GM12872 (cell line): Measurements from ENCODE around the gene SYCN.

Source experiments
- TF ChIP-seq, protein P1 (sequence below): IDR thresholded peaks from 3 replicates; pipeline ENCODE4 v1.5.1; 2011; ENCODE audit warnings: low read depth, mild to moderate bottlenecking, low read length, moderate library complexity; ENCODE audit not compliant: insufficient read depth

Gene SYCN

DNA sequence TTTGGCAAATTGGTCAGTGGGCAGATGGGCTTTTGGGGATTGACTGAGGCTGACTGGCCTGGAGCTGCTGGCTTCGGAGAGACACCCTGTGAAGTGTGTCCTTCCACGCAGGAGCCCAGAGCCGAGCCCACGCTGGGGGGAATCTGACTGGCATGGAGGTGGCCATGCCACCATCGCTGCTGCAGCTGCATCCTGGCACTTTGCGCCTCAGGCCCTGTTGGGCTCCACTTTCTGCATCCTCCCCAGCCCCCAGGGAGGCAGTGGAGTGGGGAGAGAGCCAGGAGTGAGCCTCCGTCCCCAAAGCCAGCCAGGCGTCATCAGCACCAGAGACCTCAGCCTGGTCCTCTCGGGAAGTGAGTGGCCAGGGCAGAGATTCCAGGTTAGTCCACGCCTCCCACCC, 24.3 kb downstream of the SYCN start:
- TF ChIP-seq, protein P1, sequence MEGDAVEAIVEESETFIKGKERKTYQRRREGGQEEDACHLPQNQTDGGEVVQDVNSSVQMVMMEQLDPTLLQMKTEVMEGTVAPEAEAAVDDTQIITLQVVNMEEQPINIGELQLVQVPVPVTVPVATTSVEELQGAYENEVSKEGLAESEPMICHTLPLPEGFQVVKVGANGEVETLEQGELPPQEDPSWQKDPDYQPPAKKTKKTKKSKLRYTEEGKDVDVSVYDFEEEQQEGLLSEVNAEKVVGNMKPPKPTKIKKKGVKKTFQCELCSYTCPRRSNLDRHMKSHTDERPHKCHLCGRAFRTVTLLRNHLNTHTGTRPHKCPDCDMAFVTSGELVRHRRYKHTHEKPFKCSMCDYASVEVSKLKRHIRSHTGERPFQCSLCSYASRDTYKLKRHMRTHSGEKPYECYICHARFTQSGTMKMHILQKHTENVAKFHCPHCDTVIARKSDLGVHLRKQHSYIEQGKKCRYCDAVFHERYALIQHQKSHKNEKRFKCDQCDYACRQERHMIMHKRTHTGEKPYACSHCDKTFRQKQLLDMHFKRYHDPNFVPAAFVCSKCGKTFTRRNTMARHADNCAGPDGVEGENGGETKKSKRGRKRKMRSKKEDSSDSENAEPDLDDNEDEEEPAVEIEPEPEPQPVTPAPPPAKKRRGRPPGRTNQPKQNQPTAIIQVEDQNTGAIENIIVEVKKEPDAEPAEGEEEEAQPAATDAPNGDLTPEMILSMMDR, result no peak

DNA sequence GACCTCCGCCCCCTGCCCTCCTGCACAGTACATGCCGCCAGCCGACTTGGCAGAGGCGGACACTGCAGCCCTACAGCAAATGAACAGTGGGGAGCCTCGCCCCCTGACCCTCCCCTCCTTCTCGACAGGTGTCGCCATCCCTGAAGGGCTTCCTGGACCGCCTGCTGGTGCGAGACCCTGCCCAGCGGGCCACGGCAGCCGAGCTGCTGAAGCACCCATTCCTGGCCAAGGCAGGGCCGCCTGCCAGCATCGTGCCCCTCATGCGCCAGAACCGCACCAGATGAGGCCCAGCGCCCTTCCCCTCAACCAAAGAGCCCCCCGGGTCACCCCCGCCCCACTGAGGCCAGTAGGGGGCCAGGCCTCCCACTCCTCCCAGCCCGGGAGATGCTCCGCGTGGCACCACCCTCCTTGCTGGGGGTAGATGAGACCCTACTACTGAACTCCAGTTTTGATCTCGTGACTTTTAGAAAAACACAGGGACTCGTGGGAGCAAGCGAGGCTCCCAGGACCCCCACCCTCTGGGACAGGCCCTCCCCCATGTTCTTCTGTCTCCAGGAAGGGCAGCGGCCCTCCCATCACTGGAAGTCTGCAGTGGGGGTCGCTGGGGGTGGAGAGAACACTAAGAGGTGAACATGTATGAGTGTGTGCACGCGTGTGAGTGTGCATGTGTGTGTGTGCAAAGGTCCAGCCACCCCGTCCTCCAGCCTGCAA, 25.6 kb downstream of the SYCN start:
- TF ChIP-seq, protein P1, result no peak

DNA sequence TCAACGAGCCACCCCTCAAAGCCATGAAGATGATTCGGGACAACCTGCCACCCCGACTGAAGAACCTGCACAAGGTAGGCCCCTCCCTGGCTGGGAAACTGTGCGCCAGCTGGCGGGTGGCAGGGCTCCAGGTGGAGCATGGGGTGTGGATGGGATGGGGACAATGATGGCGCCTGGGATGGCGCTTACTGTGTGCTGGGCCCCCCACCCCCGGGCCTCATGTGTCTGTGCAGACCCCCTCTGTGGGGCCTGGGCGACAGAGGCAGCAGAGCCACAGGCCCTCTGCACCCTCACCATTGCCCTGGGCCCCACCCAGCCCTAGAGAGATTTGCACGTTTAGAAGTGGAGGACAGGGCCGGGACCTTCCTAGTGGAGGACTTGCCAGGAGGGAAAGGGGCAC, 26.3 kb downstream of the SYCN start:
- TF ChIP-seq, protein P1, result no peak

DNA sequence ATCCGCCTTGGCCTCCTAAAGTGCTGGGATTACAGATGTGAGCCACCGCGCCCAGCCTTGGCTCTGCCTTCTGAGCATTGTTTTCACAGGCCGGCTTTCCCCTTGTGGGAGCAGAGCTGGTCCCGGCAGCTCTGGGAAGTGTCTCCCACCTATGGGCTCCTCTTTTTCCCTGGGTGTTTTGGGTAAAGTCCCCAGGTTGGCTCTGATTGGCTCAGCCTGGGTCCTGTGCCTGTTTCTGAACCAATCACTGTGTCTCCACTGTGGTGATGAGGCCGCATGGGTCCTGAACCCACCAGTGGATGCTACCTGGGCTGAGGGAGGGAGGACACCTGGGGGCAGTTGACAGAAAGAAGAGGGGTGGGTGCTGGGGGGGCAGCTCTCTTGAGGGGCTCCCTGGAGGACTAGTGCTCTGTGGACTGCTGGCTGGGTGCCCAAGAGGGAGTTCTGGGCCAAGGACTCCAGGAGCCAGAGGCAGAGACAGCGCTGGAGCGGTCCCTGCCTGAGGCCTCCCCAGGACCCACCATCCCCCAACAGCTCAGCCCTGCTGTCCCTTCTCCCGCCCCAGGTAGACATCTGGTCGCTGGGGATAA, 26.9 kb downstream of the SYCN start:
- TF ChIP-seq, protein P1, result no peak

DNA sequence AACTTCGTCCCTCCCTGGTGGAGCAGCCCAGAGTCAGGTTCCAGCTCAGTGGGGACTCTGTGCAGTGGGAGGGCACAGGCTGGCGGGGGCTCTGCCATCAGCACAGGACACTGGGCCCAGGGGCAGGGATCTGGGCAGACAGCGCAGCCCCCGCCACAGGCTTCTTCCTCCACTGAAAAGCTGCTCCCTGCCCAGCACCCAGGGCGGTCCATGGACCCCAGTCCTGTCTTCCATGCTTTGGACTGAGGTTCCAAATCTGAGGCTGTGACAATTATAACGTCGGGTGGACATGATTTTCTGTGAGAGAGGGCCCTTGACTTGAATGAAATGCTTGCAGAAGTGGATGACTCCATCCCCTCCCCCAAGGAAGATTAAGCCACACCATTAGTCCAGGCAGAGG, 28.5 kb downstream of the SYCN start:
- TF ChIP-seq, protein P1, result no peak

DNA sequence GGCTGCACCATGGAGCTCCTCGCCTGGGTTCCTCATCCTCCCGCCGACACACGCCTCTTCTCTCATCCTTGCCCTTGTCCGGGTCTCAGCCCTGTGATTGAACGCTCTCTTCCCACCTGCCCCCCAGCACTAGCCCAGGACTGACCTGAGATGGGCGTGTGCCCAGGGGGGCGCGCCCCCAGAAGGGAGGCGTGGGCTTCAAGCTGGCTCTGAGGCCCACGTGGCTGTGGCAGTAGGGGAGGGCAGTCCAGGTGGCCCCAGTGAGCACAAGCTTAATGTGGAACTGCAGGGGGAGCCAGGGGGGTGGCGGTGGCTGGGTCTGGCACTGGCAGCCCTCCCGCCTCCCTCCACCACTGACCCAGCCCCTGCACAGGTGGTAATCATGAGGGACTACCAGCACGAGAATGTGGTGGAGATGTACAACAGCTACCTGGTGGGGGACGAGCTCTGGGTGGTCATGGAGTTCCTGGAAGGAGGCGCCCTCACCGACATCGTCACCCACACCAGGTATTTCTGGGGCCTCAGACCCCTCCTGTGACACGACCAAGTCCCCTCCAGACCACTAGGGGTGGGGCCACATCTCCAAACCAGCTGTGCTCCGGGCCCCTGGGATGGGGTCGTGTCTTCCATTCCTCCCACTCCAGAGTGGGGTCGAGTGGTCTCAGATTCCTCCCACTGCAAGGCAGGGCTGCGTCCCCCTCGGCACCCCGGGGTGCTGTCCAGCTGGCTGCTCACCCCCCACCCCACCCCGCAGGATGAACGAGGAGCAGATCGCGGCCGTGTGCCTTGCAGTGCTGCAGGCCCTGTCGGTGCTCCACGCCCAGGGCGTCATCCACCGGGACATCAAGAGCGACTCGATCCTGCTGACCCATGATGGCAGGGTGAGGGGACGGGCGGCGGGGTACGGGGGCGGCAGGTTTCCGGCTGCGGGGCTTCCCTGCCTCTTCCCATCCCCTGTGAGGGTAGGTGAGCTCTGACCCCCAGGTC, 29.2 kb downstream of the SYCN start:
- TF ChIP-seq, protein P1, result no peak

DNA sequence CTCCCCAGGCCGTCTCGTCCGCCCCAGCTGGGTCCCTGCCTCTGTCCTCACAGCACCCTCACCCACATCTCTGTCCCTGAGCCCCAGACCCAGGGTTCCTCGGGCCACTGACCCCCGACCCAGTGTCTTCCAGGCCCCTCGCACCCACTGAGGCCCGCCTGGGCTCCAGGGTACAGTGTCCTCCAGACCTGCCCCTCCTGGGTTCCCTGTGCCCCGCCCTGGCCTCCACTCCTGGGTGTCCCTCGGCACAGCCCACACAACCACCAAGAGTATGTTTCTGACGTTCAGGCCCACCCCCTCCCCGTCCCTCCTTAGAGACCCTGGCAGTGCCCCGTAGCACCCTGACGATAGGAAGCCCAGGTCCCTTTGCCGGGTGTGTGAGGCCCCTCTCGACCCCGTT, 29.9 kb downstream of the SYCN start:
- TF ChIP-seq, protein P1, result no peak
